Suppressor macrophage (primary cell): ENCODE results near the gene CCN5.
"Not testable (repeated sequence)": the region's sequence is repeated elsewhere in the genome, so short reads cannot be mapped to it uniquely, and the experiment has no call there.

Experiments used
- DNase-seq, 4 experiments: peaks; one replicate each; pipeline ENCODE4 v3.0.0-alpha.2; 2020 to 2022

CCN5 gene

DNA sequence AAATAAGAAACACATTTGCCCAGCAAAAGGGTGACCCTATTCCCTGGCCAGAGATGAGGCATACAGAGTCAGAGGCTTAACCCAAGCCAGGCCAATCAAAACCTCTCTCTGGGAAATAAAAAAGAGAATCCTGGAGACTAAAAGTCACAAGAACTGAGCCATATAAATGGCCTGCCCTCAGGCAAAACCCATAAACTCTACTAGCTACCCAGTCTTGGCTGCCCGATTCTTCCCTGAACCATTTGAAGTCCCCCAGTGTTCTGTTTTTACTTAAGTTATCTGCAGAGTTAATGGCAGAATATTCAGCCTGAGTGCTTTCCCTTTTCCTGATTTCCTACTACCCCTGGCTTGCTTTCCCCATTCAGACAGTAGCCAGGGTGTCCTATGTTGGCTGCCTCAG is 44.4 kb downstream of the CCN5 start:
- no peak for DNase-seq

DNA sequence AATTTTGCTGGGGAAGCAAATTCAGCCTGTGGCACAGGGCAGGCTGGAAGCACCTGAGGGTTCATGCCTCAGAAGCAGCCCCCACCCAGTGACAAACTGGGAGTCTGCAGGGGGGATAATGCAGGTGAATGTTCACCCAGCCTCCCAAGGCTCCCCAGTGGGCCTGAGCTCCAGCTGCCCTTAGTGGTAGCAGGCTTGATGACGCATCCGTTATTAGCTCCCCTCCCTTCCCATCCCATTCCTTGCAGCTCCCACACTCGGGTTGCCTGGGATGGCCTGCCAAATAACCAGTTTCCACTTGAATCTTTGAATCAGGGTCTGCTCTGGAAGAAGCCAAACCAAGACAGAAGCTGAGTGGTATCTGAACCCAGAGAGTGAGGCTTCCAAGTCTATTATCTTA is 46.3 kb downstream of the CCN5 start:
- DNase-seq, result no peak

DNA sequence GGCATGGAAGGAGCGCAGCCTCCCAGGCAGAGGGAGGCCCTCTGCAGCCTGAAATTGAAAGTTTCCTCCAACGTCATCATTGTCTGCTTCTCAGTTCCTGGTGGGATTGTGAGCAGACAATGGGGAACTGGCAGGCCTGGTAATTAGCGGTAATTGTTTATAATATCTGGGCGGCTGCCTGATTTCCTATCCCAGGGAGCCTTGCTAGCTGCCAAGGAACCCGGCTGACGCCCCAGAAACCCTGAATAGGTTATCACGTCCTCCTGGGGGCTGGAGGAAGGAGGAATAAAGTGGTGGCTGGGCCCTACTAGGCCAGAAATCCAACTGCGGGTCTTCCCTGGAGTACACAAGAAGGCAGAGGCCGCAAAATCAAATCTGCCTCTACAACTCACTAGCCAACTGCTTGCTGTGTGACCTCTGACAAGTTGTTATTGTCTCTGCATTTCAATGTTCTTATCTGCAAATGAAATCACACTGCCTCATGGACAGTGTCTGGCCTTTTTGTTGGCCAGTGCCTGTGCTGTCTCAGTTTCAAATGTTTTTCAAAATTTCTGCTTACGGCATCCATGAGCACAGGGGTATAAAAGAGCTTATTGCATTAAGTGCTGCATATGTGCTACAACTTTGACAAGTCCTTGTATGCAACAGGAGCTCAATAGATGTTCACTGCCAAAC is 47.4 kb downstream of the CCN5 start:
- DNase-seq, result no peak

DNA sequence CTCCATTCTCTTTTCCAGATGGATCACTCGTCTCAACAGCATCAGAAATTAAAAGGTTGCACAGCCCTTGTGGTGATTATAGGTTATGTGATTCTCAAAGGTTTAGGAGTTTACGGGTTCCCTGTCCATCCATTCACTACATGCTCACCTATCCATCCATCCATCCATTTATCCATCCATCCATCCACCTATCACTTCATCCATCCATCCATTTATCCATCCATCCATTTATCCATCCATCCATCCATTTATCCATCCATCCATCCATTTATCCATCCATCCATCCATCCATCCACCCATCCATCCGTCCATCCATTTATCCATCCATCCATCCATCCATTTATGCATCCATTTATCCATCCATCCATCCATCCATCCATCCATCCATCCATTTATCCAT is 48.6 kb downstream of the CCN5 start:
- DNase-seq, result not testable (repeated sequence)

DNA sequence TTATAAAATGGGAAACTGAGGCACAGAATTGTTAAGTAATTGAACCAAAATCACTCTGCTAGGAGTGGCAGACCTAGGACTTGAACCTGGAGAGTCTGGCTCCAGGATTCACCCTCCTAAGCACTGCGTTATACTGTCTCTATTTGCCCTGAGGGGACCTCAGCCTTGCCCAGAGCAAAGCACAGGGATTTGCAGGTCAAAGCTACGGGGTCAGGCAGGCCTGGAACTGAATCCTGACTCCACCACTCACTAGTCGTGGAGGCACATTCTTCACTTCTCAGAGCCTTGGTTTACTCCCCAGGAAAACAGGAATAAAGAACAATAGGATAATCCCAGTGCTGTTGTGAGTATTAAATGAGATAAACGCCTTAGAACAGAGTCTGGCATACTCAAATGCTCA is 49.9 kb downstream of the CCN5 start:
- DNase-seq, result no peak

DNA sequence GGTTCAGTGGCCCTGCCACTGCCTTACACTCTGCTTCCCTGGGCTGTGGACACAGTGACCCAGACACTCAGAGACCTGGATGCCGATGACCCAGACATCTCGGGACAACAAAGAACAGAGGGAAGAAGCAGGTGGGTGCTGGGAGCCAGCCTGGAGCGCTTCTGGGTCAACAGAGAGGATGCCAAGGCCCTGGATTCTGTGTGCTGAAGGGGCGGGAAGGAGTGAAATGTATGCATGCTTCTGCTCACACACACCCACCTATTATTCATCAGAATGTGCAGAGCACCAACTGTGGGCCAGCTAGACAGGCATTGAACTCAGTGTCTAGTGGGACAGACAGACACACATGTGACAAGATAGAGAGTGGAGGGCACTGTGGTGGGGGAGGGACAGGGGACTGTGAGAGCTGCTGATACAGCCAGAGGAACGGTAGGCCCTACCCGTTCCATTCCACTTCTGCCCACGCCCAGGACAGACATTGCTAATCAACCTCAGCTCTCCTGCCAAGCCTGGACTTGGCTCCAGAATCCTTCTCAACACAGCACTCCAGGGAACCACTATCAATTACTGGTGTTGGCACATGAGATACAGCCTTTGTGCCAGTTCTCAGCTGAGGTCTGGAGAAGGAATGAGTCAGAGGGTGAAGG is 50.7 kb downstream of the CCN5 start:
- no peak for DNase-seq

DNA sequence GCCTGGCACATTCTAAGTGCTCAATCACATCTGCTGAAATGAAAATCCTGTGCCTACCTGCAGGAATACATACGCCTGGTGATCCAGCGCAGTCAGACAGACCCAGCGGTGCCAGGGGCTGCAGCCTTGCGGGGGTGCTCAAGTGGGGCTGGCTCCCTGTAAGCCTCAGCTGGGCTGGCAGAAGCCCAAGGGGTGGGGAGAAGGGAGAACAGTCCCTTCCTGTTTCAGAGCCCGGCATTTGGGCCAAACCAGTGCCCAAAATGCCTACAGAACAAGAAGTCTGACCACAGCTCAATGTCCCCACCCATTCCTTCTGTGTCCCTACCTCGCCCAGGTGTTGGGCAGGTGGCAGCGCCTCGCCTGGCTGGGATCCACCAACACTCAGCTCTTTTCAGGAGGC is 53.1 kb downstream of the CCN5 start:
- no peak for DNase-seq

DNA sequence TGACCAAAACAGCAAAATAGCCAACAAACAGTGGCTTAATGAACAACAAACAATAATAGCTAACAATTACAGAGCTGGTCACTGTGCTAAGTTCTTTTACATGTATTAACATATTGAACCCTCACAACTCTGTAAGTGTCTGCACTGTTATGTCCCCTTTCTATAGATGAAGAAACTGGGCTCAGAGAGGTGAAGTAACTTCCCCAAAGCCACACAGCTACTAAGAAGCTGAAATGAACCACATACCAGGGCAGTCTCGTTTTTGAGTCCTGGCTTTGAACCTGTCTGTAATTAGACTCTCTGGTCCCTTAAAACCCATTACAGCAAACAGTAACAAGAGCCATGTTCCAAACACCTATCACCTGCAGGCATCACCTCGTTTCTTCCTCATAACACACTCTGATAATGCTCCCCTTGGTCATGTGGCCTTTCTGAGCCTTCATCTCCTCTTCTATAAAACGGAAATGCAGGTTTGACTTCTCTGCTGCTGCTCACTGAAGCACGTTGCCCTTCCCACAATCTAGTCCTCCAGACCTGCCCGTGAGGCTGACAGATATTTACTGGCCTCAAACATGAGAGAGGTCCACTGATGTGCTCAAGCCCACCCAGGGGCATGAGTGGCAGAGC is 53.8 kb downstream of the CCN5 start:
- DNase-seq, result no peak

DNA sequence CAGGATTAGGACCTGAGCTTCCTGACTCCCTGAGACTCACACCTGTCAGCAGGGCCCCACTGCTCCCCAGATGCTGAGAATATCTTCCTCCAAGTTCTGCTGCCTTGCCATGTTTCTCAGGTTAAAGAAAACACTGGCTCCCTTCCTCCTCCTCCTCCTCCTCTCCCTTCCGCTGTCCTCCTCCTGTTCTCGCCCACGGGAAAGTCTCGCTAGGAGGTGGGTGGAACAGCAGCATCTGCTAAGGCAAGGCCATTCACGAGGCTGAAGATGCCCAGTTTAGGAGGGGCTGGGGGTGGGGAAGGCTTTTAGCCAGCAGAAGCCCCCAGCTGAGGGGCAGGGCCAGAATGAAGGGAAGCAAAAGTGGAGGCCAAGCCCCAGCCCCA is 54.3 kb downstream of the CCN5 start:
- no peak for DNase-seq

DNA sequence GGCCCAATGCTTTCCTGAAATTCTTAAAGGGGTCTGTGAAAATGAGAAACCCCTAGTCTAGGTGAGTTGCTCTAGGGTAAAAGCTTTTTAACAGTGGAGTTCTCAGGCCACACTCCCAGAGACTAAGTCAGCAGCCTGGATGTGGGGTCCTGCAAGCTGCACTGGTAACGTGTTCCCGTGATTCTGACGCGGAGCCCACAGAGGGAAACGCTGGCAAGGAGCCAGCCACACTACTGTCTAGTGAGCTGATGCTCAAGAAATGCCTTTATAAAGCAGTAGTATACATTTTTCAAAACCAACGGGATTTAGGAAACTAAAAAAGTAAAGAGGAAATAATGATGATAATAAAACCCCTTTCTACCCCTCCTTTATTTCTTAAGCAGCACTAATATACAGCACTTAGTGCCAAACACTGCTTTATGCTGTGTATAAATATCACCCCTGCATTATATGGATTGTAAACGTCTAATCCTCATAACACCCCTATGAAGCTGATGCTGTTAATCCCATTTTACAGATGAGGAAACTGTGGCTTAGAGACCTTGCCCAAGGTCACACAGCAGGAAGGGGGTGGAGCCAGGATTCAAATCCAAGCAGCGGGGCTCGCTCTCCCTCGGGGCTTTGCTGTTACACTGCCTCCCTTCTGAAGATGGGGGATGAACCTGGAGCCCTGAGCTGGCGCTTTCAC is 55.5 kb downstream of the CCN5 start:
- DNase-seq, result no peak

DNA sequence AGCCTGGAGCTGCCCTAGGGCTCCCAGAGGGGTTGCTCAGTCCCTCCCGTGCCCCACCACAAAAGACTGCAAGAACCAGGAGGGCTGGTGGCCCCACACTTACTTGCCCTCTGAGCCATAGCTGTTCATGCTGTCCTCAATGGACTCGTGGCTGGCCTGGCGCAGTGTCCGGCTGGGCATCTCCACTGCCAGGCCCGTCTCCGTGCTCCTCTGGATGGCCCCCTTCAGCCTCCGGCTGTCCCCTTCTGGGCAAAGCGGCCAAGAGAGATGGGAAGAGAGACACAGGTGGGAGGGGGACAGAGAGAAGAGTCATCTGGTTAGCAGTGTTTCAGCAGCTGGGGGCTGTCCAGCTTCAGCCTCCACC is 56.0 kb downstream of the CCN5 start:
- no peak for DNase-seq

DNA sequence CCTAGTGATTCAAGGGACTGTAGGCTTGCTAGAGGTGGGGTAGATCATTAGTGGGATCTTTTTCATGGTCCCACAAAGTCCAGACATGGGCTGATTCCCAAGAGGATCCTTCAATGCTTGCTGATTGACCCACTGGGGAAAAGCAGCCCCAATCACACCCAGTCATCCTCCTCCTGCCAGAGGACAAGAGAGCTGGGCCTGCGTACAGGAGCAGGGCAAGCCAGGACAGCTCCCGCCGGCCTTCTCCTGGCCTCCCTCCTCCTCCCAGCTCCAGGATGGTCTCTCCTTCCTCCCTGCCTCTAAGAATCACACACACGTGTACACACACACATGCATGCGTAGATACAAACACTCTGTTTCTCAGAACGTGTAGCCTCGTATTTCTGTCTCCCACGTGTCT is 57.5 kb downstream of the CCN5 start:
- DNase-seq, result no peak

DNA sequence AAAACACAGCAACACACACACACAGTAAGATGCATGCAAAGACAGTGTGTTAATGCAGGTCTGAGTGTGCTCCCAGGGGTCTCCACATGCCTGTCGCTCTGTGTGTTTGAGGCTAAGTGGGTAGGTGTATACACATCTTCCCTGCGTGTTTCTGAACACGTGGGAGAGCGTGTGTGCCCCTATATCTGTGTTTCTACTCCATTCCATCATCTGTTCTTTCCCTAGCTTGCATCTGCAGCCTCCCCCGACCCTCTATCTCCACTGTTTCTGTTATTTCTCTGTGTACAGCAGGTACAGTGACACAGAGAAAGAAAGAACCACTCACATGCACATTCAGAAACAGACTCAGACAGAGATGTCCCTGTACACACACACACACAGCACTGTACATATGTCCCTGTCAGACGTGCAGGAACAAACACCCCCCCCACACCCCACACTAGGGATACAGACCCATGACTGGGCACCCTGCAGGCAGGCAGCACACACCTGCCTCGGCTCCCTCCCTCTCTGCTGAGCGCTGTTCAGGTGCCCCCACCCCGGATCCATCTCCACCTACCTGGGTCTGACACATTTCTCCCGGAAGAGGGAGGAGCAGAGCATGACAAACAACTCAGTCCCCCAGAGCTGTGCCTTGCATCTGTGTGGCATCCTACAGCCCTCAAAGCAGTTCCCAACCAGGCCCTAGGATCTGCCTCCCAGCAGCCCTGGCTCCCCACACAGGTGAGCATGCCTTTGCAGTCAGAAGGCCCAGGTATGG is 58.1 kb downstream of the CCN5 start:
- no peak for DNase-seq

DNA sequence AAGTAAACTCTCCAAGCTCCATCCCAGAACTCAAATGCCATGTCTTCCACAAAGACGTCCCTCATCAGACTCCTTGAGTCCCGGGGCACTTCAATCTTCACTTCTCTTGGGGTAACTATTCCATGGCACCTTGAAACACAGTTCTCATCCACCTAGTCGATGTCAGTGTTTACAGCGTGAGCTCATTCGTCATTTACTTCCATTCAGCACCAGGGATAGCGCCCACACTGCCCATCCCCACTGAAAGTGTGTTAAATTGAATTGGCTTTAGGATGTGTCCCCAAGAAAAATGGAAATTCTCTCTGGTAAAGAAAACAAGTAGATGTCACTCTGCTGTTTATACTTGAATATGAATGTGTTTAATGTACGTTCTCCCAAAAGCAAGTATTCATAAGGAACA is 61.8 kb downstream of the CCN5 start:
- peak in 2 of 4 experiments; percentile 13 to 20 for DNase-seq
